Calu3 (cell line): ENCODE measurements around the gene WASF3. TPM values are rescaled to one million over a fixed set of nuclear protein-coding genes. Genes with fewer than 3 reads are reported as not detected.

Source experiments
- BruUV-seq: library from RNA; stranded (reverse); fragments of 400-500 nt; replicated peaks from 2 replicates; lab custom pipeline; 2021; lab: Mats Ljungman, UMichigan
- CTCF ChIA-PET: fragments of 300-600 bp; sonication (Branson Sonifier 250); formaldehyde crosslinking; loops from one replicate; lab custom pipeline; 2022; ENCODE audit warnings: antibody characterized with exemption; lab: Charles Lee
- DNase-seq: peaks from one replicate; pipeline ENCODE4 v3.0.0; 2022
- H3K27ac Mint-ChIP-seq: one replicate; pipeline ENCODE4 v1.8.0; 2022; ENCODE audit warnings: mixed read lengths; ENCODE audit not compliant: unreplicated experiment
- H3K27me3 Mint-ChIP-seq: one replicate; pipeline ENCODE4 v1.8.0; 2022; ENCODE audit warnings: mixed read lengths; ENCODE audit not compliant: unreplicated experiment
- H3K36me3 Mint-ChIP-seq: one replicate; pipeline ENCODE4 v1.8.0; 2022; ENCODE audit warnings: mild to moderate bottlenecking, moderate library complexity, mixed read lengths; ENCODE audit not compliant: insufficient read depth, unreplicated experiment
- H3K4me1 Mint-ChIP-seq: one replicate; pipeline ENCODE4 v1.8.0; 2022; ENCODE audit warnings: mild to moderate bottlenecking, low read depth, mixed read lengths; ENCODE audit not compliant: unreplicated experiment
- H3K4me3 Mint-ChIP-seq: one replicate; pipeline ENCODE4 v1.8.0; 2022; ENCODE audit warnings: mild to moderate bottlenecking, low read depth, moderate library complexity, mixed read lengths; ENCODE audit not compliant: unreplicated experiment
- H3K9me3 Mint-ChIP-seq: one replicate; pipeline ENCODE4 v1.8.0; 2022; ENCODE audit warnings: low read depth, mixed read lengths; ENCODE audit not compliant: unreplicated experiment
- CTCF ChIP-seq: fragments of 200-600 bp; IDR thresholded peaks from one replicate; pipeline ENCODE4 v1.8.0; 2022; ENCODE audit warnings: antibody characterized with exemption; ENCODE audit not compliant: unreplicated experiment
- intact Hi-C: fragments of 100-400 bp; cut with micrococcal nuclease; formaldehyde crosslinking; loops from one replicate; pipeline ENCODE4 v1.10.0; 2022; ENCODE audit not compliant: unreplicated experiment
- total RNA-seq: library from RNA; stranded (reverse); gene quantifications from 2 replicates; pipeline ENCODE4 v1.2.3, GENCODE V29; 2022

Gene WASF3
- total RNA-seq, 1 experiment from 2014 or later, result 8.7 TPM

- intact Hi-C loops, result no loop called here
- Mint-ChIP-seq H3K4me3 (no peak overlapping the region), H3K4me1 (peaks cover 11% of the 10 kb centered on the region), H3K27ac (no peak overlapping the region), H3K36me3 (no peaks in the 10 kb centered on the region), H3K9me3 (peaks cover 2% of the 10 kb centered on the region), H3K27me3 (no peaks in the 10 kb centered on the region)
- TF ChIP-seq CTCF, result no peak
- BruUV-seq, result no TSS peak
- CTCF ChIA-PET, result no interaction called here
- DNase-seq, result no peak
Measured at GRCh38 chr13:26591672-26592071, 34.2 kb downstream of the WASF3 start.

- no peaks in the 10 kb centered on the region for H3K27me3 Mint-ChIP-seq
- peaks cover 11% of the 10 kb centered on the region for H3K4me1 Mint-ChIP-seq
- no peaks in the 10 kb centered on the region for H3K36me3 Mint-ChIP-seq
- no peak for TF ChIP-seq CTCF
- no peak for DNase-seq
- no peak overlapping the region for H3K27ac Mint-ChIP-seq
- intact Hi-C loops, result no loop called here
- H3K4me3 Mint-ChIP-seq, result no peak overlapping the region
- peaks cover 5% of the 10 kb centered on the region for H3K9me3 Mint-ChIP-seq
- no TSS peak for BruUV-seq
- CTCF ChIA-PET, result no interaction called here
Measured at GRCh38 chr13:26593661-26594060, 36.2 kb downstream of the WASF3 start.

GRCh38 chr13:26594363-26594762, 36.9 kb downstream of the WASF3 start:
- no peak for DNase-seq
- Mint-ChIP-seq H3K9me3 (peaks cover 5% of the 10 kb centered on the region), H3K4me3 (no peak overlapping the region), H3K27ac (no peak overlapping the region), H3K27me3 (no peaks in the 10 kb centered on the region), H3K36me3 (no peaks in the 10 kb centered on the region), H3K4me1 (peaks cover 11% of the 10 kb centered on the region)
- BruUV-seq, result no TSS peak
- no peak for TF ChIP-seq CTCF
- CTCF ChIA-PET, result no interaction called here
- intact Hi-C loops, result no loop called here

GRCh38 chr13:26596458-26596857, 39.0 kb downstream of the WASF3 start:
- H3K27ac Mint-ChIP-seq, result no peak overlapping the region
- no peaks in the 10 kb centered on the region for H3K27me3 Mint-ChIP-seq
- intact Hi-C loops, result no loop called here
- TF ChIP-seq CTCF, result no peak
- no peak overlapping the region for H3K4me3 Mint-ChIP-seq
- CTCF ChIA-PET, result no interaction called here
- no peaks in the 10 kb centered on the region for H3K4me1 Mint-ChIP-seq
- H3K9me3 Mint-ChIP-seq, result peaks cover 5% of the 10 kb centered on the region
- no peak for DNase-seq
- no peaks in the 10 kb centered on the region for H3K36me3 Mint-ChIP-seq
- no TSS peak for BruUV-seq
